ENCODE results near the gene TBC1D9.

TBC1D9 gene

GRCh38 chr4:140644470-140645185 is 111.6 kb downstream of the TBC1D9 start:
- no peak for DNase-seq

GRCh38 chr4:140643571-140644055 is 112.6 kb downstream of the TBC1D9 start:
- DNase-seq = no peak

GRCh38 chr4:140642674-140643437 is 113.3 kb downstream of the TBC1D9 start:
- no peak for DNase-seq

- DNase-seq = no peak
Measured at GRCh38 chr4:140641789-140642439, 114.3 kb downstream of the TBC1D9 start.

GRCh38 chr4:140641105-140641555 is 115.1 kb downstream of the TBC1D9 start:
- no peak for DNase-seq

- DNase-seq = no peak
Measured at GRCh38 chr4:140640150-140640748, 115.9 kb downstream of the TBC1D9 start.

- DNase-seq = no peak
Measured at GRCh38 chr4:140639066-140639465, 117.1 kb downstream of the TBC1D9 start.

GRCh38 chr4:140637836-140638235 is 118.3 kb downstream of the TBC1D9 start:
- DNase-seq = peak; percentile 21

- peak; percentile 59 for DNase-seq
Measured at GRCh38 chr4:140635606-140636005, 120.6 kb downstream of the TBC1D9 start.

GRCh38 chr4:140633951-140634350 is 122.2 kb downstream of the TBC1D9 start:
- no peak for DNase-seq

- no peak for DNase-seq
Measured at GRCh38 chr4:140633124-140633523, 123.1 kb downstream of the TBC1D9 start.

- no peak for DNase-seq
Measured at GRCh38 chr4:140630246-140630645, 125.9 kb downstream of the TBC1D9 start.

GRCh38 chr4:140628016-140628415 is 128.2 kb downstream of the TBC1D9 start:
- no peak for DNase-seq

GRCh38 chr4:140626661-140627376 is 129.4 kb downstream of the TBC1D9 start:
- DNase-seq = no peak

GRCh38 chr4:140622333-140622958 is 133.7 kb downstream of the TBC1D9 start:
- no peak for DNase-seq

GRCh38 chr4:140621161-140621560 is 135.0 kb downstream of the TBC1D9 start:
- DNase-seq = no peak

GRCh38 chr4:140617499-140618248 is 138.5 kb downstream of the TBC1D9 start:
- DNase-seq = no peak

- DNase-seq = no peak
Measured at GRCh38 chr4:140615451-140615850, 140.7 kb downstream of the TBC1D9 start.

- DNase-seq = no peak
Measured at GRCh38 chr4:140612357-140612756, 143.8 kb downstream of the TBC1D9 start.

GRCh38 chr4:140611854-140612253 is 144.3 kb downstream of the TBC1D9 start:
- no peak for DNase-seq
